GM12874 (cell line): ENCODE measurements around the gene ITIH1.

Experiments
- CTCF ChIP-seq: IDR thresholded peaks from 2 replicates; pipeline ENCODE4 v1.5.1; 2011; ENCODE audit warnings: low read depth, mild to moderate bottlenecking, control low read depth, low read length, moderate library complexity; ENCODE audit not compliant: insufficient read depth

Gene ITIH1

GRCh38 chr3:52777127-52777958 is at the start of gene ITIH1:
ITIH1 (plus strand) TSS chr3:52777599; CDS start chr3:52777616, 17 bp downstream.
- no peak for TF ChIP-seq CTCF

- TF ChIP-seq CTCF: no peak
These were observed 46.7 kb upstream of the ITIH1 start for GRCh38 chr3:52730681-52731080.

- no peak for TF ChIP-seq CTCF
These were observed 45.8 kb upstream of the ITIH1 start for GRCh38 chr3:52731590-52731989.

- no peak for TF ChIP-seq CTCF
These were observed 44.0 kb upstream of the ITIH1 start for GRCh38 chr3:52733256-52733891.

GRCh38 chr3:52739730-52740129 is 37.7 kb upstream of the ITIH1 start:
- no peak for TF ChIP-seq CTCF

- TF ChIP-seq CTCF: peak; percentile 54; the same call in 1 of the 2 replicates
These were observed 34.9 kb upstream of the ITIH1 start for GRCh38 chr3:52742418-52743041.

- no peak for TF ChIP-seq CTCF
These were observed 34.2 kb upstream of the ITIH1 start for GRCh38 chr3:52743152-52743551.
